Stomach (tissue), 9 donors: ENCODE data around the gene EFL1. TPM values are rescaled to one million over a fixed set of nuclear protein-coding genes. Genes with fewer than 3 reads are reported as not detected.
A peak's percentile ranks its signal among the peaks of the same experiment; 100 is the strongest.

ENCODE experiments used
- DNase-seq, 2 donors: peaks; one replicate each; pipeline versions ENCODE4 v3.0.0 to v3.0.0-alpha.2; 2013 to 2019
- H3K27ac ChIP-seq, 5 donors: fragments of 200-600 bp in 4 of 5; sonication (generic) in 4 of 5; one replicate each; pipeline ENCODE4 v1.5.1; 2013 to 2019; ENCODE audit warnings: mild to moderate bottlenecking in 1 of 5, moderate library complexity in 1 of 5
- H3K27me3 ChIP-seq, 3 donors: fragments of 200-600 bp; sonication (generic); one replicate each; pipeline ENCODE4 v1.5.1; 2017 to 2019; ENCODE audit warnings: mixed run types in 1 of 3
- H3K36me3 ChIP-seq, 4 donors: fragments of 200-600 bp; sonication (generic); 1 replicate in 3 of 4; 2 replicates in 1 of 4; pipeline ENCODE4 v1.5.1; 2016 to 2019
- H3K4me1 ChIP-seq, 4 donors: fragments of 200-600 bp; sonication (generic); one replicate each; pipeline ENCODE4 v1.5.1; 2016 to 2019
- H3K4me3 ChIP-seq, 4 donors: fragments of 200-600 bp; sonication (generic) in 3 of 4; one replicate each; pipeline ENCODE4 v1.5.1; 2016 to 2019; ENCODE audit warnings: mild to moderate bottlenecking in 1 of 4
- H3K9me3 ChIP-seq, 4 donors: fragments of 200-600 bp; sonication (generic); one replicate each; pipeline ENCODE4 v1.5.1; 2016 to 2019
- EP300 ChIP-seq: sonication (generic); formaldehyde crosslinking; IDR thresholded peaks from one replicate; pipeline ENCODE4 v1.6.1; 2017; ENCODE audit warnings: antibody characterized with exemption
- POLR2A ChIP-seq, 4 donors: fragments of 450-650 bp; IDR thresholded peaks; one replicate each; pipeline ENCODE4 v1.6.1; 2016; ENCODE audit warnings: antibody characterized with exemption in 4 of 4, control low read depth in 2 of 4, mild to moderate bottlenecking in 1 of 4, moderate library complexity in 1 of 4
- POLR2AphosphoS5 ChIP-seq, 3 donors: sonication (generic); formaldehyde crosslinking; IDR thresholded peaks; one replicate each; pipeline ENCODE4 v1.6.1; 2016; ENCODE audit warnings: antibody characterized with exemption in 3 of 3
- WGBS, 5 donors: extraction: QIAGEN DNeasy Blood & Tissue Kit in 3 of 5; methylation state at CpG; one replicate each; pipeline versions ENCODE4 v1.1.5 to v1.1.7; 2013 to 2018; 5-methylcytosine and 5-hydroxymethylcytosine counted together
- intact Hi-C: fragments of 100-400 bp; cut with DNase I; formaldehyde crosslinking; loops from one replicate; pipeline ENCODE4 v1.15.1; 2023; ENCODE audit warnings: low total_unique reads
- polyA plus RNA-seq, 3 donors: library from polyadenylated mRNA; stranded (reverse); fragments of 200-250 nt; gene quantifications; one replicate each; pipeline ENCODE4 v1.2.3, GENCODE V29; 2013
- total RNA-seq, 5 donors: library from RNA; depleted of rRNA; stranded (reverse); fragments of >200 nt; gene quantifications; one replicate each; pipeline versions ENCODE4 v1.1.0 to v1.2.3, GENCODE V29; 2014 to 2016
- TF ChIP-seq, protein P1 (sequence below), 7 experiments: fragments of 450-650 bp in 4 of 7; fragments of 200-600 bp in 3 of 7; sonication (generic) in 3 of 7; IDR thresholded peaks; one replicate each; pipeline ENCODE4 v1.5.1; 2016 to 2019; ENCODE audit warnings: antibody characterized with exemption in 7 of 7, control low read depth in 2 of 7, mild to moderate bottlenecking in 1 of 7
- donor health status: healthy with polysubstance abuse.
- donor health status: Bipolar disorder and iron deficiency.
- donor health status: healthy.

Gene EFL1
- total and polyA plus RNA-seq, 8 donors = 4.6 to 19.8 (median 11.1) TPM

DNA sequence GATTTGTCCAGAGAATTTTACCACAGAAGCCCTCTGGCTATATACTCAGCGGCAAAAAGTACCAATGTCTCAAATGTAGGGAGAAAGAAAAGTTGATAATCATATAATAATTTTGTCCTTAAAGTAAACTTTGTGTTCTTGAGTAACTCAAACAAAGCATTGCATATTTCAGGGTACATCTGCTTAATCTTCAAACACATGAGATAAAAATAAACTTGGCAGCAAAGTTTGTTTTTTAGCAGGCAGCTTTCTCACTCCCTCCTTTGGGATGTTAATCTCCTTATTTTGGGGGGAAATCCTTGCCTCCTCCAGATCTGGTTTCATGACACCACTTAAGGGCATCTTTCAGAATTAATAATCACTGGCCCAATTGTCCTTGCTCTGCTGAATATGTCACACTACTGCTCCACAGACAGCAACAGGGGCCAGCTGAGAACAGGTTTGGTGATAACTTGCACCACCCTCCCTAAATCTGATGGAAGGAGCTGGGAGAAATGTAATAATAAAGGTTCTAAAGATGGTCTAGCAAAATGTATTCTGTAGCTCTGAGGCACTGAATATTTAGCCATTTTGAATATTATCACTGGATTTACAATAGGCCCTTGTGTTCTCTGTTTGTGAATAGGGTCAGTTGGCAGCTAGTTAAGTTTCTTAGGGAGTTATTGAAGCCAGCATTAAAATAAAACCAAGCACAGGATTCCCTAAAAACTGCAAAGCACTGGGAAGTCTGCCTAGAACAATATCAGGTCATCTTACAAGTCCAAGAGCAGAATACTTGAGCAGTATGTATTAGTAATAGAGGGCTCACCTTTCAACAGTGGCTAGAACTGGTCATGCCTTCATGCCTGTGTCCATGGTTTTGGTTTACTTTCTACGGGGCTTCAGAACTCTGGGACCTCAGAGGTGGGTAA, 79.2 kb downstream of the EFL1 start:
- intact Hi-C loops = no loop called here
- Histone ChIP-seq H3K36me3 (peaks cover 0 to 5% (median 0%) of the 10 kb centered on the region in 4 donors), H3K4me1 (peaks cover 0 to 18% (median 11%) of the 10 kb centered on the region in 4 donors), H3K27ac (no peak overlapping the region), H3K4me3 (no peak overlapping the region), H3K27me3 (no peaks in the 10 kb centered on the region), H3K9me3 (no peaks in the 10 kb centered on the region)
- DNase-seq = peak in 1 of 2 donors; percentile 7
- WGBS, 5 donors = 41 to 69% (median 51%) methylated on average over 2 of the region's 2 CpGs
- TF ChIP-seq EP300 = no peak
- TF ChIP-seq, protein P1, sequence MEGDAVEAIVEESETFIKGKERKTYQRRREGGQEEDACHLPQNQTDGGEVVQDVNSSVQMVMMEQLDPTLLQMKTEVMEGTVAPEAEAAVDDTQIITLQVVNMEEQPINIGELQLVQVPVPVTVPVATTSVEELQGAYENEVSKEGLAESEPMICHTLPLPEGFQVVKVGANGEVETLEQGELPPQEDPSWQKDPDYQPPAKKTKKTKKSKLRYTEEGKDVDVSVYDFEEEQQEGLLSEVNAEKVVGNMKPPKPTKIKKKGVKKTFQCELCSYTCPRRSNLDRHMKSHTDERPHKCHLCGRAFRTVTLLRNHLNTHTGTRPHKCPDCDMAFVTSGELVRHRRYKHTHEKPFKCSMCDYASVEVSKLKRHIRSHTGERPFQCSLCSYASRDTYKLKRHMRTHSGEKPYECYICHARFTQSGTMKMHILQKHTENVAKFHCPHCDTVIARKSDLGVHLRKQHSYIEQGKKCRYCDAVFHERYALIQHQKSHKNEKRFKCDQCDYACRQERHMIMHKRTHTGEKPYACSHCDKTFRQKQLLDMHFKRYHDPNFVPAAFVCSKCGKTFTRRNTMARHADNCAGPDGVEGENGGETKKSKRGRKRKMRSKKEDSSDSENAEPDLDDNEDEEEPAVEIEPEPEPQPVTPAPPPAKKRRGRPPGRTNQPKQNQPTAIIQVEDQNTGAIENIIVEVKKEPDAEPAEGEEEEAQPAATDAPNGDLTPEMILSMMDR (IDR thresholded peaks at IDR 0.05) = no peak
- TF ChIP-seq POLR2AphosphoS5 (IDR thresholded peaks at IDR 0.05) = no peak
- TF ChIP-seq POLR2A (IDR thresholded peaks at IDR 0.05) = no peak

DNA sequence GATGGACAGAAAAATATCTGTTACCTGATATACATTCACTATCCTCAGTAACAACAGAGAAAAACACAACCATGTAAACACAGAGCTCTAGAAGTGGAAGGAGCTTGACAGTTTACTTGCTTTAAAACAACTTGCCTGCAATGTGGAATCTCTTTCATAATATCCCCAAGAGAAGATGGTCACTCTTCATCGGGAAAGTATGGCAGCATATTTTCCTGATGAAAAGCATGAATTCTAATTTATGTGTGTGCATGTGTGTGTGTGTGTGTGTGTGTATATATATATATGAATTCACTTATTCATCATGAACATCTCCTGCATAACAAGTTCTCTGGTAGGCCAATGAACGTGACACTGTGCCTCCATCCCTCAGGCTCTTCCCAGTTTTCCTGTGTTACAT, 81.2 kb downstream of the EFL1 start:
- no peaks in the 10 kb centered on the region for H3K27me3 ChIP-seq
- WGBS, 5 donors = 90 to 100% (median 97%) methylated on average over 2 of the region's 2 CpGs
- H3K9me3 ChIP-seq = no peaks in the 10 kb centered on the region
- H3K4me1 ChIP-seq = peaks cover 0 to 26% (median 14%) of the 10 kb centered on the region in 4 donors
- no peak overlapping the region for H3K4me3 ChIP-seq
- intact Hi-C loops = no loop called here
- TF ChIP-seq POLR2AphosphoS5 (IDR thresholded peaks at IDR 0.05) = no peak
- no peak for TF ChIP-seq EP300
- TF ChIP-seq, protein P1 (IDR thresholded peaks at IDR 0.05) = no peak
- no peak for TF ChIP-seq POLR2A (IDR thresholded peaks at IDR 0.05)
- peaks cover 0 to 5% (median 0%) of the 10 kb centered on the region in 4 donors for H3K36me3 ChIP-seq
- no peak overlapping the region for H3K27ac ChIP-seq
- no peak for DNase-seq

DNA sequence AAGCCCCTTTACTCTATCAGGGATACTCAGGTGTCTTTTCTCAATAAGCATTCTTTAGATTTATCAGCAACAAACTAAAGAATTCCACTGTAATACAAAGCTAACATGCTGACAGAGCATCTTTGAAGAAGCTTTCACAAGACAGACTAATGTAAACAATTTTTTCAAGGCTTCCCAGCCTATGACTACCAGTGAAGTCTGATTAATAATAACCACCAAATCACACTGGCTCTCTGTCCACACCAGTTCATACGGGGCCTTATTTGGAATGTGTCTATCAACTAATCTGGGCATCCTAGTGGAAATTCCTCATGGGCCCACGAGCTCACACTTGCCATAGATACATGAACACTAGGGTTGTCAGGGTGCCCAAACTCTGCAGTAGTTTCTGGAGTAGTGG, 84.5 kb downstream of the EFL1 start:
- peak in 1 of 2 donors; percentile 10 for DNase-seq
- 45 to 55% (median 50%) methylated on average over 2 of the region's 2 CpGs for WGBS, 5 donors
- no peak overlapping the region for H3K4me3 ChIP-seq
- H3K27ac ChIP-seq = no peak overlapping the region
- H3K4me1 ChIP-seq = peaks cover 0 to 10% (median 4%) of the 10 kb centered on the region in 4 donors
- TF ChIP-seq POLR2A (IDR thresholded peaks at IDR 0.05) = no peak
- no peak for TF ChIP-seq EP300
- TF ChIP-seq, protein P1 (IDR thresholded peaks at IDR 0.05) = no peak
- TF ChIP-seq POLR2AphosphoS5 (IDR thresholded peaks at IDR 0.05) = no peak
- no peaks in the 10 kb centered on the region for H3K9me3 ChIP-seq
- intact Hi-C loops = loop anchor here (10.0 kb wide), 1 partner anchor 53 kb away; no protein-coding TSS in a partner anchor
- peaks cover 0 to 5% (median 0%) of the 10 kb centered on the region in 4 donors for H3K36me3 ChIP-seq
- no peaks in the 10 kb centered on the region for H3K27me3 ChIP-seq

DNA sequence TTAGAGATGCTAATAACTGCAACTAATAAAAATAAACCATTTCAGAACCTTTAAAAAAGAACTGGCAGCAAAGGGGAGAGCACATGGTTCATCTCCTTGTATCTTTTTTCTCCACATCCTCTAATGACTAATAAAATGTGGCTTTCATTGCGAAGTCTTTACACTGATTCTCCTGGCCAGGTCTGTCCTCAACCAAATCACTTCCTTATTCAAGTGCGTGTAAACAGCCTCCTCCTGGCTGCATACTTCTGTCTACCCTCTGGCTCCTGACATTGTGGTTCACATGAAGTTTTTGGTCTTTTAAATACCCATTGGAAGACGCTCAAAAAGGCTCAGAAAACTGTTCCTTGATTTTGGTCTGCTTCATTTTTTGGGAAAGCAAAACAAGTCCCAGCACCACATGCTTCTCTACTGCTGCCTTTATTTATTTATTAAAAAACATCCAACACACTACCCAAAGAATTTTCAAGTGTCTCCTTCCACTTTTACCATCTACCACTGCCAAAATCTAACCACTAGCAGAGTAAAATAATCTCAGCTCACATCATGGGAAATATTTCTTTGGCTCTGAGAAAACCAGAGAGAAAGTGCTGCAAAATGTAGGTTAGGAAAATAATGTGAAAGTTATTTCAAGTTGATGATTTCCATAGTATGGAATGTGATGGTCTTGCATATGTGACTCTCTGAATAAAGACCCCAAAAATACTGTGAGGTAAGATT, 85.1 kb downstream of the EFL1 start:
- TF ChIP-seq POLR2A (IDR thresholded peaks at IDR 0.05) = no peak
- TF ChIP-seq, protein P1 (IDR thresholded peaks at IDR 0.05) = no peak
- no peak for TF ChIP-seq POLR2AphosphoS5 (IDR thresholded peaks at IDR 0.05)
- TF ChIP-seq EP300 = no peak
- Histone ChIP-seq H3K4me1 (peaks cover 0 to 8% (median 3%) of the 10 kb centered on the region in 4 donors), H3K9me3 (no peaks in the 10 kb centered on the region), H3K27ac (no peak overlapping the region), H3K36me3 (peaks cover 0 to 5% (median 0%) of the 10 kb centered on the region in 4 donors), H3K27me3 (no peaks in the 10 kb centered on the region), H3K4me3 (no peak overlapping the region)
- WGBS, 5 donors = 60 to 73% (median 69%) methylated on average over 3 of the region's 3 CpGs
- intact Hi-C loops = loop anchor here (10.0 kb wide), 1 partner anchor 53 kb away; no protein-coding TSS in a partner anchor
- DNase-seq = peak in 1 of 2 donors; percentile 12
